ENCODE results near the gene UTF1. TPM values are rescaled to one million over a fixed set of nuclear protein-coding genes. Genes with fewer than 3 reads are reported as not detected.

Gene UTF1
- total RNA-seq, 4 donors from 2014 or later: not detected

DNA sequence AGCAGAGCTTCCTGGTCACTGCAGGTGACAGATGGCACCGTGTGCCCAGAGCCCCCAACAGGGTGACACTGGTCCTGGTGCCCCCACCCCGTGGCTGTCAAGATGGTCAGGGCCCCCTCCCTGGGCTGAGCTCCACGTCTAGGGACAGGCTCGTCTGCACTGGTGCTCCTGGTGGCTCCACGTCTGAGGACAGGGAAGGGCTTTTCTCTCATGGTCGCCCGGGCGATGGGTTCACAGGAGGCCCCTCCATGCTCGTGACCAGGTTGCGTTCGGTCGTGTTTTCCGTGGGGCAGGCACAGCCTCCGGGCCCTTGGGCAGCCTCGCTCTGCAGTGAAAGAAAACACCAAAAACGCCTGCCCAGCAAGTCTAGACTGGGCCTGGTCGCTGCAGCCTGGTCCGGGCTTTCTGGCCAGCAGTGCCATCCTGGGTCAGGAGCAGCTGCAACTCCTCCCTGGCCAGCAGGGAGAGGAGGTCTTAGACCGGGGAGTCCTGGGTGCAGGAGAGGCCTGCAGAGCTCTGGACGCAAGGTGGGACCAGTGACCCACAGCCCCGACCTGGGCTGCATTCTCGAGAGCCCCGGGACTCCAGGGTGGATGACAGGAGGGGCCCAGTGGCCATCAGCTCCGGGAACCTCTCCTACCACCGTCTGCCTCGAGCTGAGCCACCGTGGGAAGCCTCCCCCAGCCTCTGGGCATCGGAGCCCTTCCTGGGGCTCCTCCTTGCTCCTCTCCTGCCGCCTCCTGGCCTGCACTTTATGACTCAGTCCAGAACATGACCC lies 27.9 kb upstream of the UTF1 start:
- no peaks in the 10 kb centered on the region for H3K4me1 ChIP-seq
- H3K27me3 ChIP-seq: peaks cover 48% of the 10 kb centered on the region
- no peak for TF ChIP-seq POLR2A (IDR thresholded peaks at IDR 0.05)
- H3K4me3 ChIP-seq: no peak overlapping the region
- H3K36me3 ChIP-seq: no peaks in the 10 kb centered on the region
- H3K27ac ChIP-seq: no peak overlapping the region
- WGBS, 2 donors (ENCODE audit: low coverage in 1 of 2): no CpG with 5 or more reads among the region's 29 CpGs
- no peaks in the 10 kb centered on the region for H3K9me3 ChIP-seq
- no peak for ATAC-seq

GRCh38 chr10:133202778-133203651 lies 27.0 kb upstream of the UTF1 start:
- no peak overlapping the region for H3K4me3 ChIP-seq
- no peak for ATAC-seq
- WGBS, 2 donors (ENCODE audit: low coverage in 1 of 2): 80% methylated on average over 1 of the region's 62 CpGs; no CpG with 5 or more reads in 1 of the 2 donors
- TF ChIP-seq POLR2AphosphoS5 (IDR thresholded peaks at IDR 0.05): no peak
- no peak for TF ChIP-seq EP300 (IDR thresholded peaks at IDR 0.05)
- TF ChIP-seq, protein P1, sequence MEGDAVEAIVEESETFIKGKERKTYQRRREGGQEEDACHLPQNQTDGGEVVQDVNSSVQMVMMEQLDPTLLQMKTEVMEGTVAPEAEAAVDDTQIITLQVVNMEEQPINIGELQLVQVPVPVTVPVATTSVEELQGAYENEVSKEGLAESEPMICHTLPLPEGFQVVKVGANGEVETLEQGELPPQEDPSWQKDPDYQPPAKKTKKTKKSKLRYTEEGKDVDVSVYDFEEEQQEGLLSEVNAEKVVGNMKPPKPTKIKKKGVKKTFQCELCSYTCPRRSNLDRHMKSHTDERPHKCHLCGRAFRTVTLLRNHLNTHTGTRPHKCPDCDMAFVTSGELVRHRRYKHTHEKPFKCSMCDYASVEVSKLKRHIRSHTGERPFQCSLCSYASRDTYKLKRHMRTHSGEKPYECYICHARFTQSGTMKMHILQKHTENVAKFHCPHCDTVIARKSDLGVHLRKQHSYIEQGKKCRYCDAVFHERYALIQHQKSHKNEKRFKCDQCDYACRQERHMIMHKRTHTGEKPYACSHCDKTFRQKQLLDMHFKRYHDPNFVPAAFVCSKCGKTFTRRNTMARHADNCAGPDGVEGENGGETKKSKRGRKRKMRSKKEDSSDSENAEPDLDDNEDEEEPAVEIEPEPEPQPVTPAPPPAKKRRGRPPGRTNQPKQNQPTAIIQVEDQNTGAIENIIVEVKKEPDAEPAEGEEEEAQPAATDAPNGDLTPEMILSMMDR (IDR thresholded peaks at IDR 0.05): no peak
- no peak for TF ChIP-seq POLR2A (IDR thresholded peaks at IDR 0.05)
- H3K9me3 ChIP-seq: no peaks in the 10 kb centered on the region
- H3K36me3 ChIP-seq: no peaks in the 10 kb centered on the region
- H3K27ac ChIP-seq: no peak overlapping the region
- peaks cover 53% of the 10 kb centered on the region for H3K27me3 ChIP-seq
- no peaks in the 10 kb centered on the region for H3K4me1 ChIP-seq

GRCh38 chr10:133203652-133204195 lies 26.3 kb upstream of the UTF1 start:
- H3K4me3 ChIP-seq: no peak overlapping the region
- no peaks in the 10 kb centered on the region for H3K4me1 ChIP-seq
- H3K27ac ChIP-seq: no peak overlapping the region
- no CpG with 5 or more reads among the region's 31 CpGs for WGBS, 2 donors (ENCODE audit: low coverage in 1 of 2)
- no peak for TF ChIP-seq POLR2AphosphoS5 (IDR thresholded peaks at IDR 0.05)
- TF ChIP-seq, protein P1 (IDR thresholded peaks at IDR 0.05): no peak
- peaks cover 46% of the 10 kb centered on the region for H3K27me3 ChIP-seq
- no peaks in the 10 kb centered on the region for H3K9me3 ChIP-seq
- H3K36me3 ChIP-seq: no peaks in the 10 kb centered on the region
- no peak for ATAC-seq

GRCh38 chr10:133204226-133205015 lies 25.6 kb upstream of the UTF1 start:
- no peaks in the 10 kb centered on the region for H3K4me1 ChIP-seq
- TF ChIP-seq POLR2A (IDR thresholded peaks at IDR 0.05) (no peak), EP300 (IDR thresholded peaks at IDR 0.05) (no peak), POLR2AphosphoS5 (IDR thresholded peaks at IDR 0.05) (no peak)
- TF ChIP-seq, protein P1 (IDR thresholded peaks at IDR 0.05): no peak
- ATAC-seq: no peak
- peaks cover 42% of the 10 kb centered on the region for H3K27me3 ChIP-seq
- no peak overlapping the region for H3K4me3 ChIP-seq
- H3K36me3 ChIP-seq: no peaks in the 10 kb centered on the region
- WGBS, 2 donors (ENCODE audit: low coverage in 1 of 2): 92% methylated on average over 12 of the region's 38 CpGs; no CpG with 5 or more reads in 1 of the 2 donors
- no peak overlapping the region for H3K27ac ChIP-seq
- no peaks in the 10 kb centered on the region for H3K9me3 ChIP-seq

DNA sequence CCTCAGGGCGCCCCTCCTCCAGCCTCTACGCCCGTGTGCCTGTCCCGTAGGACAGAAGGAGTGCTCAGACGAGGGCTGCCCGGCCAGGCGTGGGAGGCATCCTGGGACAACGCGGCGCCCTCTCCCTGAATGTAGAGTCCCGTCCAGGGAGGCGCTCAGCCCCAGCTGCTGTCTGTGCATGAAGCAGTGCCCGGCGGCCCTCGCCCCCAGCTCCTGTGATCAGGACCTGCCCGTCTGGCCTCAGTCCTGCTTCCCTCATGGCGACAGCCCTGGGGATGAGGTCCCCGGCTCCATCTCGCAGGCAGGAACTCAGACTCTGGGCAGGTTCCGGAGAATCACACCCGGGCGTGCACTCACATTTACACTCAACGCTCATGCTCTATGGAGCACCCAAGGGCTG lies 24.9 kb upstream of the UTF1 start:
- WGBS, 2 donors (ENCODE audit: low coverage in 1 of 2): no CpG with 5 or more reads among the region's 23 CpGs
- no peaks in the 10 kb centered on the region for H3K36me3 ChIP-seq

More for the DNA sequence above, 24.9 kb upstream of the UTF1 start:
- H3K4me3 ChIP-seq: no peak overlapping the region
- no peaks in the 10 kb centered on the region for H3K4me1 ChIP-seq
- no peak overlapping the region for H3K27ac ChIP-seq
- no peaks in the 10 kb centered on the region for H3K9me3 ChIP-seq
- no peak for ATAC-seq
- TF ChIP-seq, protein P1 (IDR thresholded peaks at IDR 0.05): no peak
- TF ChIP-seq POLR2A (IDR thresholded peaks at IDR 0.05) (no peak), POLR2AphosphoS5 (IDR thresholded peaks at IDR 0.05) (no peak), EP300 (IDR thresholded peaks at IDR 0.05) (no peak)
- peaks cover 35% of the 10 kb centered on the region for H3K27me3 ChIP-seq
